ENCODE results near the gene KLHL40. TPM values are rescaled to one million over a fixed set of nuclear protein-coding genes. Genes with fewer than 3 reads are reported as not detected.

Gene KLHL40
- total and polyA plus RNA-seq, 2 donors (not counting 3 experiments of a cell fraction or from before 2014, with no cell fraction given), result not detected

- H3K27me3 ChIP-seq (ENCODE audit: control insufficient read depth in 2 of 2, insufficient read depth in 2 of 2, low read length in 2 of 2), result no peaks in the 10 kb centered on the region
- H3K4me1 ChIP-seq (ENCODE audit: control insufficient read depth, extremely low read depth, insufficient read depth, low read length), result no peaks in the 10 kb centered on the region
- H3K36me3 ChIP-seq (ENCODE audit: control insufficient read depth in 2 of 2, extremely low read depth in 1 of 2, insufficient read depth in 2 of 2, low read length in 2 of 2), result no peaks in the 10 kb centered on the region
- H3K9me1 ChIP-seq (replicated peaks; ENCODE audit: control insufficient read depth, extremely low read depth, insufficient read depth, low read length), result no peaks in the 10 kb centered on the region
- H4K20me1 ChIP-seq (replicated peaks; ENCODE audit: control insufficient read depth, extremely low read depth, insufficient read depth, low read length), result no peaks in the 10 kb centered on the region
- DNase-seq (ENCODE audit: low read depth, low spot score) (no peak), FAIRE-seq (no peak)
- no peak overlapping the region for H3K4me3 ChIP-seq (replicated peaks in 1 of 3; ENCODE audit: insufficient read depth in 1 of 3, low read depth in 1 of 3, low read length in 3 of 3)
- no peaks in the 10 kb centered on the region for H3K79me2 ChIP-seq (ENCODE audit: control insufficient read depth, insufficient read depth, low read length)
- no peak overlapping the region for H3K9ac ChIP-seq (replicated peaks; ENCODE audit: extremely low read depth, insufficient read depth, low read length)
- no TSS peak for BruUV-seq (replicated peaks)
- ChIA-PET POLR2A (no interaction called here), CTCF (no interaction called here)
- TF ChIP-seq FOS (IDR thresholded peaks at IDR 0.05; ENCODE audit: borderline replicate concordance, insufficient read depth, low read length) (no peak), GATA2 (IDR thresholded peaks at IDR 0.05; ENCODE audit: insufficient read depth, insufficient read length, low read depth, low read length) (no peak), POLR2A (IDR thresholded peaks at IDR 0.05; ENCODE audit: low read depth, low read length) (no peak), EZH2 (IDR thresholded peaks at IDR 0.05; ENCODE audit: borderline replicate concordance, low read depth, low read length, severe bottlenecking) (no peak), CTCF (IDR thresholded peaks at IDR 0.05; ENCODE audit: extremely low read depth in 1 of 2, insufficient read depth in 1 of 2, low read depth in 1 of 2, low read length in 2 of 2) (no peak)
- no peak overlapping the region for H3K4me2 ChIP-seq (ENCODE audit: insufficient read depth, low read length)
- dilution Hi-C loops (cut with MboI; ENCODE audit: extremely low pct_ligation_motif_present, low sequenced_read_pairs) (no loop called here), intact Hi-C loops (cut with micrococcal nuclease) (no loop called here)
- H3K9me3 ChIP-seq (replicated peaks; ENCODE audit: control insufficient read depth, insufficient read depth, low read length), result no peaks in the 10 kb centered on the region
- no peak overlapping the region for H3K27ac ChIP-seq (ENCODE audit: insufficient read depth, low read depth, low read length)
- H2AFZ ChIP-seq (ENCODE audit: low read depth, low read length), result no peak overlapping the region
Observed at GRCh38 chr3:42692667-42693529, 7.6 kb downstream of the KLHL40 start.
